NCI-H146 (cell line): Measurements from ENCODE around the gene NCMAP.

ENCODE experiments used
- DNase-seq: peaks from one replicate; lab custom pipeline; 2025; lab: John Stamatoyannopoulos, UW

NCMAP gene

GRCh38 chr1:24570265-24571125 lies 14.6 kb downstream of the NCMAP start:
- no peak for DNase-seq

GRCh38 chr1:24572301-24572700 lies 16.4 kb downstream of the NCMAP start:
- no peak for DNase-seq

GRCh38 chr1:24575905-24576587 lies 20.2 kb downstream of the NCMAP start:
- DNase-seq: no peak

GRCh38 chr1:24578846-24579245 lies 23.0 kb downstream of the NCMAP start:
- DNase-seq: no peak

GRCh38 chr1:24580756-24581155 lies 24.9 kb downstream of the NCMAP start:
- no peak for DNase-seq

GRCh38 chr1:24584171-24584647 lies 28.3 kb downstream of the NCMAP start:
- no peak for DNase-seq

GRCh38 chr1:24586119-24586518 lies 30.2 kb downstream of the NCMAP start:
- DNase-seq: no peak

GRCh38 chr1:24586970-24587820 lies 31.3 kb downstream of the NCMAP start:
- peak; percentile 51 for DNase-seq

- DNase-seq: no peak
Observed at GRCh38 chr1:24588573-24588972, 32.7 kb downstream of the NCMAP start.

GRCh38 chr1:24589200-24589599 lies 33.3 kb downstream of the NCMAP start:
- DNase-seq: no peak

GRCh38 chr1:24591781-24592180 lies 35.9 kb downstream of the NCMAP start:
- no peak for DNase-seq

GRCh38 chr1:24594328-24594598 lies 38.4 kb downstream of the NCMAP start:
- DNase-seq: no peak

- no peak for DNase-seq
Observed at GRCh38 chr1:24596401-24596880, 40.6 kb downstream of the NCMAP start.

- DNase-seq: no peak
Observed at GRCh38 chr1:24599265-24599664, 43.4 kb downstream of the NCMAP start.

GRCh38 chr1:24600551-24600950 lies 44.7 kb downstream of the NCMAP start:
- DNase-seq: no peak

GRCh38 chr1:24605534-24606295 lies 49.8 kb downstream of the NCMAP start:
- DNase-seq: no peak

GRCh38 chr1:24606296-24606605 lies 50.4 kb downstream of the NCMAP start:
- no peak for DNase-seq

GRCh38 chr1:24606621-24607020 lies 50.7 kb downstream of the NCMAP start:
- DNase-seq: no peak

GRCh38 chr1:24609949-24610517 lies 54.1 kb downstream of the NCMAP start:
- DNase-seq: no peak

- peak; percentile 16 for DNase-seq
Observed at GRCh38 chr1:24619376-24619775, 63.5 kb downstream of the NCMAP start.

GRCh38 chr1:24620678-24621077 lies 64.8 kb downstream of the NCMAP start:
- no peak for DNase-seq

- no peak for DNase-seq
Observed at GRCh38 chr1:24621121-24621520, 65.2 kb downstream of the NCMAP start.
